Measurements from ENCODE around the gene ERBB4.

ERBB4 gene

DNA sequence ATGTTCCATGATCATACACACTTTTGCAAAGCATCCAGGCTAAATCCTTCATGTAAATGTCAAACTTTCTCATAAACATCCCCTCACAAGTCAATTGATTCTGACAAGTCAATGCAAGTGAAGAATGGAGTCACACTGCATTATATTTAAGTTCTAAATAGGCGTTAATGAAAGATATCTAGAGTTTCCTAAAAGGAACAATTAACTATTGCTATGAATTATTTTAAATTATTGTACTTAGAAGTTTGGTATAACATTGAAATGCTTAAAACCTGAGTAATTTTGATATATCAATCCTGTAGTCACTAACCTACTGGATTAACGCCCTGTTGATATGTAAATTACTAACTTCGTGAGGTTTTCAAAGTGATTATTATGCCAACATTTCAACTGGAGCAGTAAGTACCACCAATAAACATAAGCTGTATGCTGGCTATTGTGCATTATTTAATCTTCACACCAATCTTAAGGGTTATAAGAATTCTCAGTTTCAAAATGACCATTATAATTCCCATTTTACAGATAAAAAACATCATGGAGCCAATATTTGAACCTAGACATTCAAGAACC lies 884.3 kb downstream of the ERBB4 start:
- no peaks in the 10 kb centered on the region for H3K9me3 ChIP-seq (ENCODE audit: severe bottlenecking)
- no peak for DNase-seq
- no peak overlapping the region for H3K27ac ChIP-seq
- H3K4me3 ChIP-seq (ENCODE audit: low read depth, low read length), result no peak overlapping the region
- H3K27me3 ChIP-seq (ENCODE audit: insufficient read depth, low read depth, severe bottlenecking), result no peaks in the 10 kb centered on the region
- TF ChIP-seq, protein P1, sequence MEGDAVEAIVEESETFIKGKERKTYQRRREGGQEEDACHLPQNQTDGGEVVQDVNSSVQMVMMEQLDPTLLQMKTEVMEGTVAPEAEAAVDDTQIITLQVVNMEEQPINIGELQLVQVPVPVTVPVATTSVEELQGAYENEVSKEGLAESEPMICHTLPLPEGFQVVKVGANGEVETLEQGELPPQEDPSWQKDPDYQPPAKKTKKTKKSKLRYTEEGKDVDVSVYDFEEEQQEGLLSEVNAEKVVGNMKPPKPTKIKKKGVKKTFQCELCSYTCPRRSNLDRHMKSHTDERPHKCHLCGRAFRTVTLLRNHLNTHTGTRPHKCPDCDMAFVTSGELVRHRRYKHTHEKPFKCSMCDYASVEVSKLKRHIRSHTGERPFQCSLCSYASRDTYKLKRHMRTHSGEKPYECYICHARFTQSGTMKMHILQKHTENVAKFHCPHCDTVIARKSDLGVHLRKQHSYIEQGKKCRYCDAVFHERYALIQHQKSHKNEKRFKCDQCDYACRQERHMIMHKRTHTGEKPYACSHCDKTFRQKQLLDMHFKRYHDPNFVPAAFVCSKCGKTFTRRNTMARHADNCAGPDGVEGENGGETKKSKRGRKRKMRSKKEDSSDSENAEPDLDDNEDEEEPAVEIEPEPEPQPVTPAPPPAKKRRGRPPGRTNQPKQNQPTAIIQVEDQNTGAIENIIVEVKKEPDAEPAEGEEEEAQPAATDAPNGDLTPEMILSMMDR (IDR thresholded peaks at IDR 0.05; ENCODE audit: low read depth, low read length), result no peak
- H3K36me3 ChIP-seq, result no peaks in the 10 kb centered on the region

DNA sequence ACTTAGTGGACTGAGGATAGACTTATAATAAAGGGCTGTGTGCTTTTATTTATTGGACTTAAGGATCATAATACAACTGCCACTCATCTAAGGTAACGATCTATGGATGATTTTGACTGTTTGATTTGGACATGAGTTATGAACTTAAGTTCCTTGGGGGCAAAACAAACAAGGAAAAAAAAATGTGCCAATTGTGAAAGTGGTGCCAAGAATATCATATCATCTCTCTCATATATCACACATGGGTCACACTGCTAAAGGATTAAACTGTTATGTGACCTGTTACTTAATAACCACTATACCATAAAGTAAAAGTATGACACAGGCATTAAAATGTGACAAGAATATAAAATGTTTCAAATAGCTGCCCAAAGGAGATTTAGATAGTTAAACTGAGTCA lies 886.3 kb downstream of the ERBB4 start:
- no peak overlapping the region for H3K4me3 ChIP-seq (ENCODE audit: low read depth, low read length)
- H3K27me3 ChIP-seq (ENCODE audit: insufficient read depth, low read depth, severe bottlenecking), result no peaks in the 10 kb centered on the region
- H3K9me3 ChIP-seq (ENCODE audit: severe bottlenecking), result no peaks in the 10 kb centered on the region
- TF ChIP-seq, protein P1 (IDR thresholded peaks at IDR 0.05; ENCODE audit: low read depth, low read length), result no peak
- DNase-seq, result no peak
- no peaks in the 10 kb centered on the region for H3K36me3 ChIP-seq
- no peak overlapping the region for H3K27ac ChIP-seq

DNA sequence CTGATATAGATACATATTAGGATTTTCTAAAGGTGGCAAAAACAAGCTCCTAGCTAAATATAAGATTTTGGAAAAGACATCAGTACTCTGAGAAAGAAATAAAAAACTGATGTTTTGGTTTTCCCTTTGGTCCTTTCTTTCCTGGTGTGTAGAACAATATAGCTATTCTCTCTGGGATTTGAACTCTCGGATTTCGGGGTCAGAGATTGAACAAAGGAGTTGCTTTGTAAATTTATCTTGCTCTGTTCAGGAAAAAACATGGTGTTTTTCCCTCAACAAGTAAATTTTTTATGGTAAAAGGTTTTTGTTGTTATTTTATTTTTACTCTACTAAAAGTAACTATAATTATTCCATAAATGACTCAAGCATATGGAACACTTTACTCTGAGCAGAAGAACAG lies 889.3 kb downstream of the ERBB4 start:
- no peak overlapping the region for H3K4me3 ChIP-seq (ENCODE audit: low read depth, low read length)
- no peak overlapping the region for H3K27ac ChIP-seq
- H3K36me3 ChIP-seq, result no peaks in the 10 kb centered on the region
- no peak for DNase-seq
- no peaks in the 10 kb centered on the region for H3K27me3 ChIP-seq (ENCODE audit: insufficient read depth, low read depth, severe bottlenecking)
- no peaks in the 10 kb centered on the region for H3K9me3 ChIP-seq (ENCODE audit: severe bottlenecking)
- TF ChIP-seq, protein P1 (IDR thresholded peaks at IDR 0.05; ENCODE audit: low read depth, low read length), result no peak

DNA sequence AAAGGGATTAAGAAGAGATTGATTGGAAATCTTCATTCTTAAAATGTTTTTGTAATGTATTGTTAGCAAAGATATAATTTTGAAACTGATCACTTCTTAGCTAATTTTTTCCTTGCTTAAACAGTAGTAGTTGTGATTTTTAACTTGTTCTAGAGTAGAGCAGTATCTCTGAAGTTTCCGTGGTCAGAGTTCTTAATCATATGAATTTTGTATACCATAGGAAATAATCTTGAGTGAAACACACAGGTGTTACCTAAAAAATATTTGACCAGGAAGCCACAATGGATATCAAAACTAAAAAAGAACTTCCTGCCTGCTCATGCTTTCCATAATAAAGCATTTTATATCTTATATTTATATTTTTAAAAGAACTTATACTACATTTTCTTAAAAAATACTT lies 907.1 kb downstream of the ERBB4 start:
- H3K9me3 ChIP-seq (ENCODE audit: severe bottlenecking), result no peaks in the 10 kb centered on the region
- no peak overlapping the region for H3K27ac ChIP-seq
- DNase-seq, result no peak
- TF ChIP-seq, protein P1 (IDR thresholded peaks at IDR 0.05; ENCODE audit: low read depth, low read length), result no peak
- no peak overlapping the region for H3K4me3 ChIP-seq (ENCODE audit: low read depth, low read length)
- H3K27me3 ChIP-seq (ENCODE audit: insufficient read depth, low read depth, severe bottlenecking), result no peaks in the 10 kb centered on the region
- no peaks in the 10 kb centered on the region for H3K36me3 ChIP-seq

DNA sequence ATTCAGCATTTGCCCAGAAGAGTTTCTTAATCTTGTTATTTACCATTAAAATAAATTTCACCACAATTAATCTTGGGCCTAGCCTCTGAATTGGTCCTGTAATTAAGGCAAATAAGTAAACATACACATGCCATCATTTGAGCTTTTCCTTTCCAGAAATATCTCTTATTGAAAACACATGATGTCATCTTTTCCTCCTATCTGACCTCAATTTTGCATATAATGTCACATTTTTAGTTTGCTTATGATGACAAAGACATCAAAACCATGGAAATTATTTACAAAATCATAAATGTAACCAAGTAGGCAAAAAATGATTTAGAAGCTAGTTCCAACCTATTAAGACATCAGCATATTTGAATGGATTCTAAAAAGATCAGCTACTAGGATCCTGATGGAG lies 915.5 kb downstream of the ERBB4 start:
- Histone ChIP-seq H3K9me3 (ENCODE audit: severe bottlenecking) (no peaks in the 10 kb centered on the region), H3K27me3 (ENCODE audit: insufficient read depth, low read depth, severe bottlenecking) (no peaks in the 10 kb centered on the region), H3K36me3 (no peaks in the 10 kb centered on the region), H3K27ac (no peak overlapping the region), H3K4me3 (ENCODE audit: low read depth, low read length) (no peak overlapping the region)
- no peak for DNase-seq
- TF ChIP-seq, protein P1 (IDR thresholded peaks at IDR 0.05; ENCODE audit: low read depth, low read length), result no peak

DNA sequence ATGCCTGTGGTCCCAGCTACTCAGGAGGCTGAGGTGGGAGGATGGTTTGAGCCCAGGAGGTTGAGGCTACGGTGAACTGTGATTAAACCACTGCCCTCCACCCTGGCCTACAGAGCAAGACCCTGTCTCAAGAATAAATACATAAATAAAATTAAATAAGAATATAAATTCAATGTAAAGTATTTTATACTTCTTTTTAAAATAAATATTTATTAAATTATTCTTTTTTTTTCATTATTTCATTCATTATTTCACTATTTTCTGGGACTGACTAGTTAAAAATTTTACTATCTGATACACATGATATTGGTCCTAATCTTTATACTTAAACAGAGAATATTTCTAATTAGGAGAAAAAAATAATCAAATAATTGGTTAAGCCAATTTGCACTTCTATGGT lies 917.6 kb downstream of the ERBB4 start:
- TF ChIP-seq, protein P1 (IDR thresholded peaks at IDR 0.05; ENCODE audit: low read depth, low read length), result no peak
- H3K27me3 ChIP-seq (ENCODE audit: insufficient read depth, low read depth, severe bottlenecking), result no peaks in the 10 kb centered on the region
- H3K27ac ChIP-seq, result no peak overlapping the region
- no peaks in the 10 kb centered on the region for H3K9me3 ChIP-seq (ENCODE audit: severe bottlenecking)
- H3K4me3 ChIP-seq (ENCODE audit: low read depth, low read length), result no peak overlapping the region
- H3K36me3 ChIP-seq, result no peaks in the 10 kb centered on the region
- no peak for DNase-seq
